ENCODE results near the gene PLD3.
A peak's percentile ranks its signal among the peaks of the same experiment; 100 is the strongest.

Gene PLD3

DNA sequence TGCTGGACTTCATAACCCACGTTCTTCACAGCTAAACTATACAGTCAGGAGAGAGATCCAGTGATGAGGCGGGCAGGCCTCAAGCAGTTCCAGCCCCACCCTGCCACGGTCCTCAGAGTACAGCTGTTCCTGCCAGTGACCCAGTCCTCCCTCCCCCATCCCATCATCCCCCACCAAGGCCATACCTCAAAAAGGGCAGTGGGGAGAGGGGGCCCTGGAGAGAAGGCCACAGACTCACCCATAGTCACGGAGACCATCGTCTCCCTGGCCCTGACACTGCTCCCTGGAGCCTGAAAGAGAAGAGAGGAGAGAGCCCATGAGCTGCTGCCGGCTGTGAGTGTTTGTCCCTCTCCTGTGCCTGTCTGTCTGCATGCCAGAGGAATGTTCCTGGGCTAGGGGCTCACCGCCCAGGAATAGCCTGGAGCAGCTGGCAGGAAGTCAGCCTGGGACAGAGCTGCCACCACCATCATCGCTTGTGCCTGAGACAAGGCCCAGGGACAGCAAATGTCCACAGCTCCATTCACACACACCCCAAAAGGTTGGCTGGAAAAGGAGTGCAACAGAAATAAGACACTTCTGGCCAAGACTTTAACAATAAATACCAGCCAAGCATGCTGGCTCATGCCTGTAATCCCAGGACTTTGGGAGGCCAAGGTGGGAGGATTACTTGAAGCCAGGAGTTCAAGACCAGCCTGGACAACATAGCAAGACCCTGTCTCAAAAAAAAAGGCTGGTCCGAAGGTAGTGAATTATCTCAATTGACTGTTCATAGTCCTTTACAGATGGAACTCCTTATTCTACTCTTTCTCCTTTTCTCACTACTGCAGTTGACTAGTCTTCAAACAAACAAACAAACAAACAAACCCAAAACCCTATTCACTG, 6.7 kb upstream of the PLD3 start:
- peak overlapping the region; percentile 38 for H4K91ac ChIP-seq (ENCODE audit: low read depth, low read length)
- H2BK120ac ChIP-seq (ENCODE audit: insufficient read depth, low read length, poor library complexity): no peak overlapping the region
- H4K12ac ChIP-seq (ENCODE audit: low read depth, low read length): no peak overlapping the region
- H3K4me3 ChIP-seq (ENCODE audit: low read depth, low read length): no peak overlapping the region
- no peak overlapping the region for H2AK5ac ChIP-seq (ENCODE audit: low read length)
- H2BK5ac ChIP-seq (ENCODE audit: low read depth, low read length, poor library complexity): no peak overlapping the region
- peak overlapping the region; percentile 16 for H2BK12ac ChIP-seq (ENCODE audit: low read length)
- no CpG with 5 or more reads among the region's 9 CpGs for whole genome bisulfite sequencing (ENCODE audit: extremely low coverage, insufficient coverage, insufficient read length)
- DNase-seq: peak; percentile 82 to 86
- peak overlapping the region; percentile 12 for H3K14ac ChIP-seq (ENCODE audit: low read length)
- peaks cover 5% of the 10 kb centered on the region for H3K79me2 ChIP-seq (ENCODE audit: control insufficient read depth, insufficient read depth, low read length, poor library complexity)
- H3K4me2 ChIP-seq (ENCODE audit: low read length): no peak overlapping the region
- H3K9ac ChIP-seq (ENCODE audit: low read length): no peak overlapping the region
- peaks cover 16 to 24% of the 10 kb centered on the region in 2 experiments for H3K4me1 ChIP-seq (ENCODE audit: control insufficient read depth in 1 of 2, insufficient read depth in 2 of 2, low read length in 2 of 2)
- no peak overlapping the region for H3K18ac ChIP-seq (ENCODE audit: low read length)
- H3K4ac ChIP-seq (ENCODE audit: low read depth, low read length): no peak overlapping the region
- H3K27ac ChIP-seq (ENCODE audit: low read depth, low read length): peak overlapping the region; percentile 54
- no peaks in the 10 kb centered on the region for H3K27me3 ChIP-seq (ENCODE audit: insufficient read depth, low read length)
- H3K79me1 ChIP-seq (ENCODE audit: low read length): peaks cover 5% of the 10 kb centered on the region
- H3K23ac ChIP-seq (ENCODE audit: low read length): no peak overlapping the region
- H3K9me3 ChIP-seq (ENCODE audit: insufficient read depth, low read depth, low read length): no peaks in the 10 kb centered on the region
- H4K8ac ChIP-seq (ENCODE audit: low read depth, low read length): peak overlapping the region; percentile 7
- H3K36me3 ChIP-seq (ENCODE audit: control insufficient read depth in 1 of 2, insufficient read depth in 2 of 2, low read length in 2 of 2): peaks cover 9 to 11% of the 10 kb centered on the region in 2 experiments
- peak overlapping the region; percentile 2 for H2AFZ ChIP-seq (ENCODE audit: insufficient read depth, low read length, poor library complexity)

DNA sequence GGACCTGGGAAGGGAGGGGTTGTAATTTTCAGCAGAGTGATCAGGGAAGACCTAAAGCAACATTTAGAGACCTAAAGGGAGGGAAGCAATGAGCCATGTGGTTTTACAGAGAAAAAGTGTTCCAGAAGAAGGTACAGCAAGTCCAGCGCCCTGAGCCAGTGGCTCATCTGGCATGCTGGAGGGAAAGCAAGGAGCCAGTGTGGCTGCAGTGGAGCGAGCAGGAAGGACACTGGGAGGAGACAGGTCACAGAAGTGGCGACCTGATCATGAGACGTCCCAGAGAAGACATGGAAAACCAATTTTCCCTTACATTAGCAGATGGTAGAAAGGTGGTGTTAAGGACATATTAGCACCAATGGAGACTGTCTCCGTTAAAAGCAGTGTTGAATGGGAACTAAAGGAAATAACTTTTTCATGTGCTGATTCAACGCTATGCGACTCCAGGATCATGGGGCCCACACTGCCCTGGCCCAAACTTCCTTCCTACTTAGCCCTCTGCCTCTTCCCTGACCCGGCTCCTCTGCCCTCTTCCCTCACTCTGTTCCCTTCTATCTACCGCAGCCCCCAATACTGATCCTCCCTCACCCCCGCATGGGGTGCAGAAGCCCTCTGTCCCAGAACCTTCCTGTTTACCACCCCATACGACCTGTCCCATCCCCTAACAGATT, 5.7 kb upstream of the PLD3 start:
- no peak overlapping the region for H4K12ac ChIP-seq (ENCODE audit: low read depth, low read length)
- H2AK5ac ChIP-seq (ENCODE audit: low read length): peak overlapping the region; percentile 5
- WGBS (ENCODE audit: extremely low coverage, insufficient coverage, insufficient read length): no CpG with 5 or more reads among the region's 11 CpGs
- H3K4me2 ChIP-seq (ENCODE audit: low read length): no peak overlapping the region
- no peaks in the 10 kb centered on the region for H3K27me3 ChIP-seq (ENCODE audit: insufficient read depth, low read length)
- peak overlapping the region; percentile 14 for H3K18ac ChIP-seq (ENCODE audit: low read length)
- H3K14ac ChIP-seq (ENCODE audit: low read length): peak overlapping the region; percentile 9
- no peak overlapping the region for H2BK12ac ChIP-seq (ENCODE audit: low read length)
- H3K36me3 ChIP-seq (ENCODE audit: control insufficient read depth in 1 of 2, insufficient read depth in 2 of 2, low read length in 2 of 2): peaks cover 6 to 9% of the 10 kb centered on the region in 2 experiments
- H2AFZ ChIP-seq (ENCODE audit: insufficient read depth, low read length, poor library complexity): no peak overlapping the region
- H3K9me3 ChIP-seq (ENCODE audit: insufficient read depth, low read depth, low read length): no peaks in the 10 kb centered on the region
- H4K8ac ChIP-seq (ENCODE audit: low read depth, low read length): no peak overlapping the region
- H3K4me1 ChIP-seq (ENCODE audit: control insufficient read depth in 1 of 2, insufficient read depth in 2 of 2, low read length in 2 of 2): peaks cover 16 to 24% of the 10 kb centered on the region in 2 experiments
- H3K4me3 ChIP-seq (ENCODE audit: low read depth, low read length): no peak overlapping the region
- no peak overlapping the region for H3K9ac ChIP-seq (ENCODE audit: low read length)
- no peak overlapping the region for H2BK120ac ChIP-seq (ENCODE audit: insufficient read depth, low read length, poor library complexity)
- peak overlapping the region; percentile 67 for H3K4ac ChIP-seq (ENCODE audit: low read depth, low read length)
- H2BK5ac ChIP-seq (ENCODE audit: low read depth, low read length, poor library complexity): no peak overlapping the region
- peak in 1 of 2 donors; percentile 21 for DNase-seq
- no peak overlapping the region for H3K23ac ChIP-seq (ENCODE audit: low read length)
- H4K91ac ChIP-seq (ENCODE audit: low read depth, low read length): no peak overlapping the region
- peak overlapping the region; percentile 54 for H3K27ac ChIP-seq (ENCODE audit: low read depth, low read length)
- H3K79me1 ChIP-seq (ENCODE audit: low read length): peaks cover 8% of the 10 kb centered on the region
- peaks cover 4% of the 10 kb centered on the region for H3K79me2 ChIP-seq (ENCODE audit: control insufficient read depth, insufficient read depth, low read length, poor library complexity)

DNA sequence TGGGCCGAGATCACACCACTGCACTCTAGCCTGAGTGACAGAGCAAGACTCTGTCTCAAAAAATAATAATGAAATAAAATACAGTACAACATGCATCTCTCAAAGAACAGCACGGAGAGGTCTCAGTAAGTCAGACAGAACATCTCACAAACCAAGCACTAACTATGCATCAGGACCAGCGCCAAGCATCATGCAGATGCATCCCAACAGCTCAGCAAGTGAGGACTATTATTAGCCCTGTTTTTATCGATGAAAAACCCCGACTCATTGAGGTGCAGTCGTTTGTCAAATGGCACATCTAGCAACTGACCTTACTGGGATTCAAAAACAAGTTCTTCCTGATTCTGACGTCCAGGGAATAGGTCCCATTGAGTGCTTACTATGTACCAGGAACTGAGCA, 4.1 kb upstream of the PLD3 start:
- Histone ChIP-seq H3K4ac (ENCODE audit: low read depth, low read length) (peak overlapping the region; percentile 93), H3K9ac (ENCODE audit: low read length) (no peak overlapping the region), H3K79me1 (ENCODE audit: low read length) (peaks cover 13% of the 10 kb centered on the region), H2BK5ac (ENCODE audit: low read depth, low read length, poor library complexity) (no peak overlapping the region), H3K4me3 (ENCODE audit: low read depth, low read length) (no peak overlapping the region), H3K4me1 (ENCODE audit: control insufficient read depth in 1 of 2, insufficient read depth in 2 of 2, low read length in 2 of 2) (peaks cover 19 to 28% of the 10 kb centered on the region in 2 experiments), H3K27ac (ENCODE audit: low read depth, low read length) (peak overlapping the region; percentile 0), H3K14ac (ENCODE audit: low read length) (no peak overlapping the region), H4K91ac (ENCODE audit: low read depth, low read length) (no peak overlapping the region), H3K4me2 (ENCODE audit: low read length) (no peak overlapping the region), H3K79me2 (ENCODE audit: control insufficient read depth, insufficient read depth, low read length, poor library complexity) (peaks cover 12% of the 10 kb centered on the region), H2BK120ac (ENCODE audit: insufficient read depth, low read length, poor library complexity) (no peak overlapping the region), H3K9me3 (ENCODE audit: insufficient read depth, low read depth, low read length) (no peaks in the 10 kb centered on the region), H4K8ac (ENCODE audit: low read depth, low read length) (no peak overlapping the region), H4K12ac (ENCODE audit: low read depth, low read length) (no peak overlapping the region), H3K18ac (ENCODE audit: low read length) (no peak overlapping the region), H2AK5ac (ENCODE audit: low read length) (no peak overlapping the region), H2AFZ (ENCODE audit: insufficient read depth, low read length, poor library complexity) (no peak overlapping the region), H3K36me3 (ENCODE audit: control insufficient read depth in 1 of 2, insufficient read depth in 2 of 2, low read length in 2 of 2) (peaks cover 5 to 8% of the 10 kb centered on the region in 2 experiments), H3K23ac (ENCODE audit: low read length) (no peak overlapping the region), H3K27me3 (ENCODE audit: insufficient read depth, low read length) (no peaks in the 10 kb centered on the region), H2BK12ac (ENCODE audit: low read length) (no peak overlapping the region)
- no CpG with 5 or more reads among the region's 7 CpGs for WGBS (ENCODE audit: extremely low coverage, insufficient coverage, insufficient read length)
- DNase-seq: no peak

DNA sequence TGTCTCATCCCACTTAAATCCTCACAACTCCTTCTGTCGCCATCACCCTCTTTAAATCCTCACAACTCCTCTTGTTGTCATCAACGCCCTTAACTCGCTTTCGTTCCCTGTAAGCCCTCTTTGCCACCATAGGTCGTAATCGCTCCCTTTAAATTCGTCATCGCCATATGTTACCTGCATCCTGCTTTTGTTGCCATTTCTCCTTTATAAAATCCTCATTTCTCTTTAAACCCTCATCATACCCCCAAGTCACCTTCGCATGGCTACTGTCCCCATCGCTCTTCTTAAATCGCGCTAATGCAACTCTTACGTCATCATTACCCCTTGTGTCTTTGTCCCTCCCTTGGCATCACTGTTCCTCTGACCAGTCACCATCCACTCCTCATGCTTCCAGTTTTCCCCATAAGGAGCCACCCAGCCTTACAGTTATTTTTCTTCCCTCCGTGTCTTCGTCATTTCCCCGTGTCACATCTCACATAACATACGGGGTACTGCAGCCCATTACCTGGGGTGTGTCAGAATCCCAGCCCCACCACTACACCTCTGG, 539 bp downstream of the PLD3 start:
- Histone ChIP-seq H3K4me2 (ENCODE audit: low read length) (peak overlapping the region; percentile 64), H2AFZ (ENCODE audit: insufficient read depth, low read length, poor library complexity) (peak overlapping the region; percentile 26), H2BK5ac (ENCODE audit: low read depth, low read length, poor library complexity) (no peak overlapping the region), H3K18ac (ENCODE audit: low read length) (peak overlapping the region; percentile 67), H4K8ac (ENCODE audit: low read depth, low read length) (peak overlapping the region; percentile 49), H4K12ac (ENCODE audit: low read depth, low read length) (peak overlapping the region; percentile 78), H4K91ac (ENCODE audit: low read depth, low read length) (peak overlapping the region; percentile 36), H3K4me3 (ENCODE audit: low read depth, low read length) (peak overlapping the region; percentile 67), H2AK5ac (ENCODE audit: low read length) (peak overlapping the region; percentile 40), H3K79me1 (ENCODE audit: low read length) (peaks cover 9% of the 10 kb centered on the region), H3K27ac (ENCODE audit: low read depth, low read length) (peak overlapping the region; percentile 30), H2BK12ac (ENCODE audit: low read length) (no peak overlapping the region), H3K4me1 (ENCODE audit: control insufficient read depth in 1 of 2, insufficient read depth in 2 of 2, low read length in 2 of 2) (peaks cover 7 to 8% of the 10 kb centered on the region in 2 experiments), H3K9me3 (ENCODE audit: insufficient read depth, low read depth, low read length) (peaks cover 2% of the 10 kb centered on the region), H3K9ac (ENCODE audit: low read length) (peak overlapping the region; percentile 81), H3K4ac (ENCODE audit: low read depth, low read length) (peak overlapping the region; percentile 50), H3K23ac (ENCODE audit: low read length) (peak overlapping the region; percentile 91), H3K27me3 (ENCODE audit: insufficient read depth, low read length) (no peaks in the 10 kb centered on the region), H3K14ac (ENCODE audit: low read length) (peak overlapping the region; percentile 47), H3K79me2 (ENCODE audit: control insufficient read depth, insufficient read depth, low read length, poor library complexity) (peaks cover 9% of the 10 kb centered on the region), H3K36me3 (ENCODE audit: control insufficient read depth in 1 of 2, insufficient read depth in 2 of 2, low read length in 2 of 2) (peaks cover 0 to 6% of the 10 kb centered on the region in 2 experiments), H2BK120ac (ENCODE audit: insufficient read depth, low read length, poor library complexity) (no peak overlapping the region)
- 100% methylated on average over 4 of the region's 17 CpGs for WGBS (ENCODE audit: extremely low coverage, insufficient coverage, insufficient read length)
- DNase-seq: peak in 1 of 2 donors; percentile 44

All from trophoblast cell (in vitro differentiated cells and primary cell).